Measurements from ENCODE around the gene CASKIN2.

The CASKIN2 gene, protein sequence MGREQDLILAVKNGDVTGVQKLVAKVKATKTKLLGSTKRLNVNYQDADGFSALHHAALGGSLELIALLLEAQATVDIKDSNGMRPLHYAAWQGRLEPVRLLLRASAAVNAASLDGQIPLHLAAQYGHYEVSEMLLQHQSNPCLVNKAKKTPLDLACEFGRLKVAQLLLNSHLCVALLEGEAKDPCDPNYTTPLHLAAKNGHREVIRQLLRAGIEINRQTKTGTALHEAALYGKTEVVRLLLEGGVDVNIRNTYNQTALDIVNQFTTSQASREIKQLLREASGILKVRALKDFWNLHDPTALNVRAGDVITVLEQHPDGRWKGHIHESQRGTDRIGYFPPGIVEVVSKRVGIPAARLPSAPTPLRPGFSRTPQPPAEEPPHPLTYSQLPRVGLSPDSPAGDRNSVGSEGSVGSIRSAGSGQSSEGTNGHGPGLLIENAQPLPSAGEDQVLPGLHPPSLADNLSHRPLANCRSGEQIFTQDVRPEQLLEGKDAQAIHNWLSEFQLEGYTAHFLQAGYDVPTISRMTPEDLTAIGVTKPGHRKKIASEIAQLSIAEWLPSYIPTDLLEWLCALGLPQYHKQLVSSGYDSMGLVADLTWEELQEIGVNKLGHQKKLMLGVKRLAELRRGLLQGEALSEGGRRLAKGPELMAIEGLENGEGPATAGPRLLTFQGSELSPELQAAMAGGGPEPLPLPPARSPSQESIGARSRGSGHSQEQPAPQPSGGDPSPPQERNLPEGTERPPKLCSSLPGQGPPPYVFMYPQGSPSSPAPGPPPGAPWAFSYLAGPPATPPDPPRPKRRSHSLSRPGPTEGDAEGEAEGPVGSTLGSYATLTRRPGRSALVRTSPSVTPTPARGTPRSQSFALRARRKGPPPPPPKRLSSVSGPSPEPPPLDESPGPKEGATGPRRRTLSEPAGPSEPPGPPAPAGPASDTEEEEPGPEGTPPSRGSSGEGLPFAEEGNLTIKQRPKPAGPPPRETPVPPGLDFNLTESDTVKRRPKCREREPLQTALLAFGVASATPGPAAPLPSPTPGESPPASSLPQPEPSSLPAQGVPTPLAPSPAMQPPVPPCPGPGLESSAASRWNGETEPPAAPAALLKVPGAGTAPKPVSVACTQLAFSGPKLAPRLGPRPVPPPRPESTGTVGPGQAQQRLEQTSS (N-terminal part only)

DNA sequence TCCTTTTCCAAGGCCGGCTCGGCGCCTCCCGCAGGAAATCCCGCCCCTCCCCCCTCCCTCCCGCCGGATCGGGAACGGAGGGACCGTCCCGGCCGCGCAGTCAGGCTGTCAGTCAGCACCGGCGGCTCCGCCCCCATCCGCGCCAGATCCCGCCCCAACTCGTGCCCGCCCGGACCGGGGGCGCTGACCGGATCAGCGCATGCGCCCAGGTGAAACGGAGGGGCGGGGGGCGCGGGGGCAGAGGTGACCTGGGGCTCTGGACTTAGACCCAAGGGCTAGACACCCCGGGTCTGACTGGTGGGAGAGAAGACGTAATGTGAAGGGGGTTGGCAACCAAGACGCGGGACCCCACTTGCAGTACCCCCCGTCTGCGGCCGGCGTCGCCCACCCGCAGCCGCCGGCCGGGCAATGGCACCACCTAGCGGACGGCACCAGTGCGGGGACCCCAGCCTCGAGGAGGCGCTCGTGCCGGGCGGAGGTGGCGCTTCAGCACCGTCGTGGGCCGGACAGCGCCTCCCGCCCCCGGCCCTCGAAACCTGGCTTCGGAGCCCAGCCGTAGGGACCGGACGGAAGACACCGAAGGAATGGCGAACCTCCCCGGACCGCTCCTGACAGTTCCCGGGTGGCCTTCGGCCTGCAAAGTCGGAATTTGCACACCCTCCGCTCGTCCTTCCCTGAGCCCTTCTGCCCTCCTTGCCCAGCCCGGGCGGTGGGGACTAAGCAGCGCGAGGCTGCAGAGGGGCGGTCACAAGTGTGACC is at the start of gene CASKIN2:
Gene CASKIN2, minus strand, starts transcription at position 42 of the 759 bp plus-strand sequence. CDS start 1,733 bp downstream, outside the sequence.
- DNase-seq (ENCODE audit: low spot score) = peak; percentile 96

DNA sequence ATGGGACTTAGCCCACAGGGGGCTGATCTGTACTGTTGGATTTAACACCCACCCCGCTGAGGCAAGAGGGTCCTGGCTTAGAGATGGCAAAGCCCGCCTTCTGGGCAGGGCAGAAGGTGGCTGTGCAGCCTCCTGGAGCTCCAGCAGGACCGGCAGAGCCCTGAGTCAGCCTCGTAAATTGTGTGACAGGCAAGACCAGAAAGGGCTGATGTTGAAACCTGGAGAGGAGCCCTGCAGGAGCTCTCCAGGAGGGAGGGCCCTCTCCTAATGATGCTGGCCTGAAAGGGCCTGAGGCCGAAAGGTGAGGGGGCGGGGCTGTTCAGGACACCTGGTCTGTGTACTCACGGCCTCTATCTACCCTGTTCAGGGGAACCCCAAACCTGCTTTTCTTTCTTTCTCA is 49.7 kb upstream of the CASKIN2 start:
- DNase-seq (ENCODE audit: low spot score) = no peak

DNA sequence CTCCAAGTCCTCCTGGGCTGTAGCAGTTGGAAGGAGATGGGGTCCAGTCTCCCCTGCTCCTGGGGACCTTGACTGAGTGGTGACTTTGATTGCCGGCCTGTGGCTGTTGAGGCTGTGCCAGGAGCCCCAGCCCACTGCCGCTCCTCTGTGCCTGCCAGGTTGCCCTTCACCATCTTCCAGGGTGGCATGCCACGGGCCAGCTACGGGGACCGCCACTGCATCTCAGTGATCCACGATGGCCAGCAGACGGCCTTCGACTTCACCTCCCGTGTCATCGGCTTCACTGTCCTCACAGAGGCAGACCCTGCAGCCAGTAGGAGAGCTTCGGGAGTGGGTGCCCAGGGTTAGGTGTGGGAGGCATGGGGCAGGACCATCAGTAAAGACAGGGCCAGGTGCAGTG is 48.9 kb upstream of the CASKIN2 start:
- no peak for DNase-seq (ENCODE audit: low spot score)

DNA sequence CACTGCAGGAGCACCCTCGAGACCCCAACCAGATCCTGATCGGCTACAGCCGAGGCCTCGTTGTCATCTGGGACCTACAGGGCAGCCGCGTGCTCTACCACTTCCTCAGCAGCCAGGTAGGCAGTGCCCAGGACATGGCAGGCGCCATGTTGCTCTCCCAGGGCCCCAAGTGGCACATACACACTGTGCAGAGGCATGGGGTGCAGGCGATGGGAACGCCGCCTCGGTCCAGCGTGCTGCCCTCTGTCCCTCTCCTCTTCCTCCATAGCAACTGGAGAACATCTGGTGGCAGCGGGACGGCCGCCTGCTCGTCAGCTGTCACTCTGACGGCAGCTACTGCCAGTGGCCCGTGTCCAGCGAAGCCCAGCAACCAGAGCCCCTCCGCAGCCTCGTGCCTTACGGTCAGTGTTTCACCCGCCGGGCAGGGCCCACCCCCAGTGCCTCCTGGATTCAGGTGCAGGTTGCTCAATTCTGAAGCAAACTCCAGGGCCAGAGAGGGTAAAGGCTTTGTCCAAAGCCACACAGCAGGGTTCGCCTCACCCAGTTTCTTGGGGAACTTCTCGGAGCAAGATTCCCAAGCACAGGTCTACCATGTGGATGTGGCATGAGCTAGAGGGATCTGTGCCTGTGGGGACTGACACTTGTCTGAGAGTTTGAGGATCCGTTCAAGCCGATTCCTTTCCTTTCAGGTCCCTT is 47.9 kb upstream of the CASKIN2 start:
- DNase-seq (ENCODE audit: low spot score) = no peak

DNA sequence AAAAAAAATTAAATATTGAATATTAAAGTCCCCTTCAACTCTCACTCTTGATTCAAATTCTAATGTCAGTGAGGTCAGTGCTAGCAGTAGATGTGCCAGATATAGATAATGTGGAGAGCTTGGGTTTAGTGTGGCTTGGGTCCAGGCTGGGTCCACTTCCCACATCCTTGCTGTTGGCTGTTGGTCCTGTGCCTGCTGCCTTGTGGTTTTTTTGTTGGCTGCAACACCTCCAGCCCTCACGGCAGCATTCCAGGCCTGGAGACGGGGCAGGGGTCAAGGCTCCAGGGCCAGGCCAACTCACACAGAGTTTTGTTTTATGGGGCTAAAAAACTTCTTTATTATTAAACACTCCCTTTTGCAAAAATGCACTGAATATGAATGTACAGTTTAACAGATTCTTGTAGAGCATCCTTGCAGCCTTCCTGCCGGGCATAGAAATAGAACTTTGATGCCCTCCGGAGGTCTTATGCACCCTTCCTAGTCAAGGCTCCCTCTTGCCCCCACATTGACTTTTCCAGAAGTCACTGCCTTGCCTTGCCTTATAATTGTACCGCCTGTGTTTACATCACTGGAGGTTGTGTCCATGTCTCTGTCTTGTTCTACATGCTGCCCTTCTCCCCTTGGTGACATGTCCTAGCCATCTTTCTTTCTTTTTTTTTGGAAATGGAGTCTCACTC is 46.7 kb upstream of the CASKIN2 start:
- no peak for DNase-seq (ENCODE audit: low spot score)

DNA sequence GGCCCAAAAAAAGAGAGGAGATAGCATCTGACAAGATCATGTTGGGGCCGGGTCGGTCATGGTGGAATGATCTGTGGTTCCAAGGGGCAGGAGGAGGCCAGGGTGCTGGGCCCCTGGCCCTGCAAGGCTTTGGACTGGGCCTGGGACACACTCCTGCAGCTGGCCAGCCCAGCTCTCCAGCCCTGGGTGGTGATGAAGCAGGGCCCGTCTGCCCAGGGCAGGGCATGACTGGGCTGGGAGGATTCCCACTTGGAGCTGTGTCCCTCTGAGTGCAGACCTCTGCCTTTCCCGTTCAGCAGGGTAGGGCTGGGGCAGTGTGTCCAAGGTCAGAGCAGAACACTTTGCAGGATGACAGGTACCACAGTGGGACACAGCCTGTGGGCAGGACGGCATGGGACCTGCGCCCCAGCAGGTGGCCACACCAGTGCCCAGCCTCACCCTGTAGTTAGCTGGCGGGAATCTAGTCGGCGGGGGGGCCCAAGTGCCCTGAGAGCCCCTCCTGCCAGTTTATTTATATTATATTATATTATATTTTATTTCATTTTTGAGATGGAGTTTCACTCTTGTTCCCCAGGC is 44.7 kb upstream of the CASKIN2 start:
- DNase-seq (ENCODE audit: low spot score) = no peak

DNA sequence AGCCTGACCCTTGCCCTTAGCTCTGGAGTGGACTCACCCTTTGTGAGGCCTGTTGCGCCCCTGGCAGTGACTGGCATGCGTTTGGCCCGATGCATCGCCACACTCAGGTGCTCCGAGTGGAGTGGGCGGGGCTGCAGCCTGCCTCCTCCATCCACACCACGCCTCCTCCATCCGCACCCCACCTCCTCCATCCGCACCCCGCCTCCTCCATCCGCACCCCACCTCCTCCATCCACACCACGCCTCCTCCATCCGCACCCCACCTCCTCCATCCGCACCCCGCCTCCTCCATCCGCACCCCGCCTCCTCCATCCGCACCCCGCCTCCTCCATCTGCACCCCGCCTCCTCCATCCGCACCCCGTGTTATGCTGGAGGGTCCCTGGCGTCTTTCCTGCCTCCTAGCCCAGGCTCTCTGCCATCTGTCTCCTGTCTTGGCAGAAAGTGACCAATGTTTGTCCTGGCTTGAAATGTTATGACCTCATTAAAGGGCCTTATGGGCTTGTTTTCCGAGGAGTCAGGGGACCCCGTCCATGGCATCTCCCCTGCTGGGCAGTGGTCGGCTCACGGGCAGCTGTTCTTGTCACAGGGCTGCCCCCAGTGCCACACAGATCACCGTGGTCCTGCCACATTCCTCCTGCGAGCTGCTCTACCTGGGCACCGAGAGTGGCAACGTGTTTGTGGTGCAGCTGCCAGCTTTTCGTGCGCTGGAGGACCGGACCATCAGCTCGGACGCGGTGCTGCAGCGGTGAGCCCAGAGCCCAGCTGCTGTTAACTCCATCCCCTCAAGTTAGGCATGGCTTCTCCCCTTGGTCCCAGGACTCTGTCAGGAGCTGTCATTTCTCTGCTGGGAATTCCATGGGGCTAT is 43.6 kb upstream of the CASKIN2 start:
- no peak for DNase-seq (ENCODE audit: low spot score)

DNA sequence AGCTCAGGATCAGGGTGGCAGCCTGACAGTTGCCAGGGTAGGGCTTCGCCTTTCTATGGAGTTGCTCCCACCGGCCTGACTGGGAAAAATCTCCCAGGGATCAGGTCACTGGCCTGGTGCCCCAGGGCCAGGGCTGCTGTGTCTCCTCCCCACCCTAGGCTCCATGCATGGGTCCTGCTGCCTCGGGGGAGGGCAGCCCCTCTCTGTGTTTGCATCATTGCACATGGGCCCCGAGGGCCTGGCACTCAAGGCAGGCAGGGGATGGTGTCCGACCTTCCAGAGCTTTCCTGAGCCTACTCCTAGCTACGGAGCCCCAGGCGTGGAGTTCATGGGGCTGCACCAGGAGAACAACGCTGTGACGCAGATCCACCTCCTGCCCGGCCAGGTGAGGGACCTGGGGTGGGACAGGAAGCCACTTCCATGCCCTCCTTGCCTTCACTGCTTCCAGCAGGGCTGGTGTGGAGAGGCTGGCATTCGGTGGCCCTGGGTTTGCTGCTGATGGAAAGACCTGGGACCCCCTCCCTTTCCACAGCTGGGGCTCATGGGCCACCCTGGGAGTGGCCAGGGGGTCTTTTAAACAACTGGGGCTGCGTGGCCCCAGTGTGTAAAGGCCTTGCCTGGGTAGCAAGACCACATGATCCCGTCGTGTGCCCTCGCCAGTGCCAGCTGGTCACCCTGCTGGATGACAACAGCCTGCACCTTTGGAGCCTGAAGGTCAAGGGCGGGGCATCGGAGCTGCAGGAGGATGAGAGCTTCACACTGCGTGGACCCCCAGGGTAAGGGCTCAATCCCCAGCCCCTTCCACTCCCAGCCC is 42.7 kb upstream of the CASKIN2 start:
- peak; percentile 24 for DNase-seq (ENCODE audit: low spot score)

DNA sequence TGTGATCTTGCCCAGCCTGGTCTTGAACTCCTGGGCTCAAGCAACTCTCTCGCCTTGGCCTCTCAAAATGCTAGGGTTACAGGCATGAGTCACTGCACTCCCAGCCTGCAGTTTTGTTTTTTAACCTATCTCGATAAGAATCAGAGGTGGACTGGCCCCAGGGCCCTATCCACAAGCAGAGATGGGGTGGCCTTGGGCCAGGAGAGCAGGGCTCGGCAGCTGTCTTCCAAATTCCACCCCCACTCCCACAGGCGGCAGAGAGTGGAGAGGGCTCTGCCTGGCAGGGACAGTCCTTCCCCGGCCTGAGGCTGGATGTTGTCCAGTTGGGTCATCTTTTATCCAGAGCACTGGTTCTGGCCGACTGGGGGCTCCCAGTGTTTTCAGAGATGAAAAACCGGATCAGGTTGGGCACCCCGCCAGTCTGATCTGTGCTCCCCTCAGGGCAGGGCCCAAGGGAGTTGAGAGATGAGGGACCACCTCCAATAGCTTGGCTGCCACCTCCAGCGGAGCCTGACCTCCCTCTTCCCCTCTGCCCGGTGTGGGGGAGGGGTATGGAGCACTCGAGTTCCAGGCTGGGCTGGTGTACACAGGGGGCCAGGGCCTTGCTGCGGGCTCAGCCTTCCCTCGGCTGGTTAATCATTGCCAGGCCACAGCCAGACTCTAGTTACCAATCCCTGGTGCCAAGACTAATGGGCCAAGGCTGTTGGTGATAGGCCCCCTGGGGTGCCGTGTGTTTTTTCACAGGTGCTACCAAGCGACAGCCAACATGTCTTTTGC is 41.9 kb upstream of the CASKIN2 start:
- peak; percentile 92 for DNase-seq (ENCODE audit: low spot score)

DNA sequence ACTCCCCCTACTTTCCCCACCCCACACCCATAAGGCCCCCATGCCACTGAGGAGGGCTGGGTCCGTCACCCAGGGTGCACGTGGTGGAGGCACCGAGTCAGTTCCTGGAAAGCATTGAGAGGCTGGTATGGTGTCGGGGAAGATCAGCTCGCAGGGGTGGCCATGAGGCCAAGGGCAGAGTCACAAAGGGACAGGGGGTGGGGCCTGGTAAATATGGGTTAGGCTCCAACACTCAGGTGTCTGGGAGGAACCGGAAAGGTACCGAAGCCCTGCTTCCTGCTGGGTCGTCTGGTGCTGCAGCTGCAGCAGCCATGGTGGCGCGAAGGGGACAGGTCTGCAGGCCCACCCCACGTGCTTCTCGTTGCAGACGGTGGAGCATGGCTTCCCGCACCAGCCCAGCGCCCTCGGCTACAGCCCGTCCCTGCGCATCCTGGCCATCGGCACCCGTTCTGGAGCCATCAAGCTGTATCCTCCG is 40.4 kb upstream of the CASKIN2 start:
- DNase-seq (ENCODE audit: low spot score) = no peak

DNA sequence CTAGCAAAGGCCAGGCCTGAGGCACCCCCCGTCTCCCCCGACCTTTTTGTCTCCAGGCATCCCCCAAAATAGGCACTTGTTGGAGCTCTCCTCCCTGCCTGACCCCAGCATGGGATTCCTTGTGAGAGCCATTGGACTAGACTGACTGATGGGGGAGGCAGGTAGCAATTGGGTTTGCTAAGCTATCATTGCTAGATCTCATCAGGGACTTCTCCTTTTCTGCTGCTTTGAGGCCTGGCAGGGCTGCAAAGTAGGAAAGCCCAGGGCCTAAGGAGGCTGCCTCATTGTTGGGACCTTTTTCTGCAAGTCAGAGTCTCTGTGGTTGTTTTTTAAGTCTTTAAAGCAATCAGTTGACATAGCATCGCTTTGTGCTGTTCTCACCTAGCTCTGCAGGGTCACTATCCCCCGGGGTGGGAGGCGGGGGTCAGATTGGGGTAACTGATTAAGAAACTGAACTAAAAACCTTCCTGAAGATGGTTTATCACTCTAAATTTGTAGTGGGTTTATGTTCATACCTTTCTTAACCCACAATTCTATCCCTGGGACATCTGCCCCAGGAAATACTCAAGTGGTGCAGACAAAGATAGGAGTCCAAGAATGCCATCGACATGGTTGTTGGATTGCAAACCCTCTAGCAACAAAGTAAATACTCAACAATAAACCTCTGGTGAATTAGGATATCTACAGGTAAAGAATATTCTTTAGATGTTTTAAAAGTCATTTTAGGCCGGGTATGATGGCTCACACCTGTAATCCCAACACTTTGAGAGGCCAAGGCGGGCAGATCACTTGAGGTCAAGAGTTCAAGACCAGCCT is 38.2 kb upstream of the CASKIN2 start:
- DNase-seq (ENCODE audit: low spot score) = no peak

DNA sequence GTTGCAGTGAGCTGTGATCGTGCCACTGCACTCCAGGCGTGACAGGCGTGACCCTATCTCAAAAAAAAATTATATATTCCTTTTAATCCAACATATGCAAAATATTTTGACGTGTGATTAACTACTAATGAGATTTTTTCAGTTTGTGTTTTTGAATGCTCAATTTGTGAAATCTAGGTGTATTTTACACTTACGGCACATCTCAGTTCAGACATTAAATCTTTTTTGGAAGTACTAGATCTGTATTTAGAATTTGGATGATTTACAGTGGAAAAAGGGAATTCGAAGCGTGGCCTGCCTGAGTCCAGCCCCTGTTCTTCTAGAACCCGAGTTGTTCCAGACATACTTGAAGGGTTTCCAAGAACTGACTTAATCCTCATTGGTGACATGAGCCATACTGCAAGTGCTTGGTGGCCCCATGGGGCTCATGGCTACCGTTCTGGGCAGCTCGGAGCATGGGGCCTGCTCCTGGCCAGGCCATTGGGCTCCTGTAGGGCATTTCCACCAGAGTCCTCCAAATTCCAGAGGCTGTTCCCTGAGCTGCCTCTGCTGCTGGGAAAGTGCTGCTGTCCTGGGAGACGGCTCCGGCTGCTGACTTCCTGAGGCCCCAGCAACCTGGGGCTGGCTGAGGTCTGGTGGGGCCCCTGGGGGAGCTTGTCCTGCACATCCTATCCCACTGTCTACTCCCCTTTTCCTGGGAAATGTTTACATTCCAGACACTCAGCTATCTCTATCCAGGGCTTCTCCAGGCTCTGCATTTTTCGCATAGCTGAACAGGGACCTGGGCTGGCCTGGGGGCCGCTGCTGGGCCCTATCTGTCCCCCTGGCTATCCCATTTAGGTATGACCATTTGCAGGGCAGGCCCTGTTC is 37.3 kb upstream of the CASKIN2 start:
- DNase-seq (ENCODE audit: low spot score) = no peak

DNA sequence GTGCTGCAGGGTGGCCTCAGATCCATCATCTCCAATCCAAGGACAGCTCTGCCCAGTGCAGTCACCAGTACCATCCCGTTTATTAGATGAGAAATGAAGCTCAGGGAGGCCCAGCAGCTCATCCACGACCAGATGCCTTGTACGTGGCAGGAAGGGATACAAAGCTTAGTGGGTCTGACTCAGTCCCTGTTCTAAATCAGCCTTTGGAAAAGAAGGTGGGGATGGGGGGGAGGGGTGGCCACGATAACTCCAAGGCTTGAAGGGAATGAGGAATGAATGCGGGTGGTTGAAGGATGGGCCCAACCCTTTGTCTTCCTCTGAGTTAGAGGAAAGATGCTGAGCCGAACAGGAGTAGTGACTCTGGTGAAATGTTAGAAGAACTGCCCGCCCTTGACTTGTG is 35.9 kb upstream of the CASKIN2 start:
- no peak for DNase-seq (ENCODE audit: low spot score)

DNA sequence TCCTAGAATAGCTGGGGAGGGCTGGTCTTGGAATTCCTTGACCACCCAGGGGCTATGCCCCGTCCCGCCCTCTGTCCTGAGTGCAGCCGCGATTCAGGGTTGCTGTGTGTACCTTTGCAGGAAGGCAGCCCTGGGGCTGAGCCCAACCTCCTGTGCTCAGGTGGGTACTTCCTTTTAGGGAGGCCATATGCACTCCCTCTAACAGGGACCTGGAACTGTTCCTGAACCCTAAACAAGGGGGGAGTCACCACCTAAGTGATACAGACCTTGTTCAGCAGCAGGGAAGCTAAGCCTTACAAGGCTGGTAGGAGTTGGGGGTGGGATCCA is 34.8 kb upstream of the CASKIN2 start:
- DNase-seq (ENCODE audit: low spot score) = no peak

DNA sequence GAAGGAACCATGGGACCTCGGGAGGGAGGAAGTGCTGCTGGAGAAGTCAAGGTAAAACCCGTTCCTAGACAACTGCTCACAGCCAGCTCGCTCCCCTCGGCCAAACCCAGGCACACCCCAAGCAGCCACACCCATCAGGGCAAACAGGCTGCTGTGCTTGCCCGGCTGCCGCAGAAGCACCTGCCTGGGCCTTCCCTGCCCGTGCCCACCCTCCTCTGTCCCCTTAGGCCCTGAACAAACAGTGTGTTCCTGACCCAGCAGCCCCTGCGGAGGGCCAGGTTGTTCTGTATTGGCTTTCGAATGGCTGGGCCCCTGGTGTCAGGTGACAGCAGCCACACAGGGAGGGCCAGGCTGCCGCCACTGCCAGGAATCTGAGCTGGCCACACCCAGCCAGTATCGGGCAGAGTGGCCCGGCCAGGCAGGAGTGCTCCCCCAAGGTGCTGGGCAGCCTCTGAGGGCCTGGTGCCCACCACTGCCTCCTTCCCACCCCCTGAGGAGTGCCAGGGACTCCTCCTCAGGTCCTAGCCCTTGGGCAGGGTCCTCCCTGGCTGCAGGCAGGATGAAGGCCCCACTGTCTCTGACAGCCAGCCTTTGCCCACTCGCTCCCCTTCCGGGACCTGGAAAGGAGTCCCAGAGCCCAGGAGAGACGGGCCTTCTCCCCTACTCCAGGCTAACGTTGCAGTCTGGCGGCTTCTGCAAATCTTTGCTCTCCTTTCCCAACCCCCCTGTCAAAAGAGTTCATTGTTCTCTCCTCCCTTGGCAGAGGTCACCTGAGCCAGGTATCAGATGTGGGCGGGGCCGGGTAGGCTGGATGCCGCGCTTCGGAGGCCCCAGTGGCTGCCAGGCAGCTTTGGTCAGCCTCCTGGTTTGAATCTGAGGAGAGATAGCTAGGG is 34.2 kb upstream of the CASKIN2 start:
- DNase-seq (ENCODE audit: low spot score) = no peak

Measured in globus pallidus (tissue), 1 donor.